NK-92 (cell line): ENCODE results near the gene FHIP1A.

Source experiments
- DNase-seq: peaks from one replicate; lab custom pipeline; 2025; ENCODE audit not compliant: unreplicated experiment; lab: John Stamatoyannopoulos, UW

The FHIP1A gene

GRCh38 chr4:151417766-151418376 is 8.9 kb downstream of the FHIP1A start:
- no peak for DNase-seq

- DNase-seq, result no peak
These were observed 9.4 kb downstream of the FHIP1A start for GRCh38 chr4:151418385-151418784.

GRCh38 chr4:151418856-151419255 is 9.9 kb downstream of the FHIP1A start:
- DNase-seq, result no peak

GRCh38 chr4:151420250-151420807 is 11.4 kb downstream of the FHIP1A start:
- DNase-seq, result no peak

- no peak for DNase-seq
These were observed 13.9 kb downstream of the FHIP1A start for GRCh38 chr4:151422854-151423253.

GRCh38 chr4:151426513-151426912 is 17.5 kb downstream of the FHIP1A start:
- DNase-seq, result no peak

GRCh38 chr4:151427266-151427665 is 18.3 kb downstream of the FHIP1A start:
- no peak for DNase-seq

- DNase-seq, result no peak
These were observed 19.4 kb downstream of the FHIP1A start for GRCh38 chr4:151428346-151428745.

GRCh38 chr4:151429957-151430570 is 21.1 kb downstream of the FHIP1A start:
- no peak for DNase-seq

- DNase-seq, result no peak
These were observed 21.9 kb downstream of the FHIP1A start for GRCh38 chr4:151430740-151431457.

- no peak for DNase-seq
These were observed 22.8 kb downstream of the FHIP1A start for GRCh38 chr4:151431728-151432127.

- DNase-seq, result no peak
These were observed 23.7 kb downstream of the FHIP1A start for GRCh38 chr4:151432654-151433053.

GRCh38 chr4:151434183-151434860 is 25.3 kb downstream of the FHIP1A start:
- no peak for DNase-seq

GRCh38 chr4:151436093-151436518 is 27.1 kb downstream of the FHIP1A start:
- no peak for DNase-seq

- no peak for DNase-seq
These were observed 28.5 kb downstream of the FHIP1A start for GRCh38 chr4:151437505-151437904.

- no peak for DNase-seq
These were observed 29.2 kb downstream of the FHIP1A start for GRCh38 chr4:151438154-151438553.

GRCh38 chr4:151439320-151439719 is 30.3 kb downstream of the FHIP1A start:
- no peak for DNase-seq

- no peak for DNase-seq
These were observed 33.0 kb downstream of the FHIP1A start for GRCh38 chr4:151442002-151442401.

GRCh38 chr4:151443247-151443646 is 34.3 kb downstream of the FHIP1A start:
- no peak for DNase-seq

GRCh38 chr4:151443752-151444151 is 34.8 kb downstream of the FHIP1A start:
- DNase-seq, result no peak

- no peak for DNase-seq
These were observed 37.2 kb downstream of the FHIP1A start for GRCh38 chr4:151446208-151446607.
